Bronchial epithelial cell (primary cell): ENCODE results near the gene MYO5A. TPM values are rescaled to one million over a fixed set of nuclear protein-coding genes. Genes with fewer than 3 reads are reported as not detected.
A peak's percentile ranks its signal among the peaks of the same experiment; 100 is the strongest.

Experiments used
- DNase-seq: peaks from one replicate; pipeline ENCODE4 v3.0.0-alpha.2; 2010; ENCODE audit warnings: low read depth
- FAIRE-seq: peaks from 2 replicates; lab custom pipeline; 2011; peaks lifted over from hg19 to GRCh38; lab: Jason Lieb, UNC
- H3K27me3 ChIP-seq: 2 replicates; pipeline ENCODE4 v1.5.1; 2011; ENCODE audit warnings: low read length; ENCODE audit not compliant: control insufficient read depth, insufficient read depth
- H3K36me3 ChIP-seq: 2 replicates; pipeline ENCODE4 v1.5.1; 2011; ENCODE audit warnings: low read length; ENCODE audit not compliant: control insufficient read depth, insufficient read depth
- H3K4me3 ChIP-seq: 2 replicates; pipeline ENCODE4 v1.5.1; 2011; ENCODE audit warnings: mild to moderate bottlenecking, low read depth, low read length, control low read depth
- CTCF ChIP-seq: IDR thresholded peaks from 2 replicates; pipeline ENCODE4 v1.5.1; 2011; ENCODE audit warnings: mild to moderate bottlenecking, moderate library complexity, low read length, control low read depth, inconsistent platforms; ENCODE audit not compliant: insufficient read depth, severe bottlenecking
- total RNA-seq: library from RNA; depleted of rRNA; stranded (reverse); fragments of >200 nt; gene quantifications from 2 replicates; pipeline ENCODE4 v1.2.1, GENCODE V29; 2014

Gene MYO5A
- total RNA-seq, 1 donor from 2014 or later, result 29.5 TPM

- no peaks in the 10 kb centered on the region for H3K36me3 ChIP-seq
- FAIRE-seq (no peak), DNase-seq (peak; percentile 97)
- no peak for TF ChIP-seq CTCF
- no peak overlapping the region for H3K4me3 ChIP-seq
- H3K27me3 ChIP-seq, result no peaks in the 10 kb centered on the region
Measured at GRCh38 chr15:52523192-52523591, 5.5 kb downstream of the MYO5A start.

GRCh38 chr15:52521682-52522081, 7.0 kb downstream of the MYO5A start:
- no peak for DNase-seq
- TF ChIP-seq CTCF, result no peak
- Histone ChIP-seq H3K36me3 (no peaks in the 10 kb centered on the region), H3K27me3 (no peaks in the 10 kb centered on the region), H3K4me3 (no peak overlapping the region)
- FAIRE-seq, result no peak

GRCh38 chr15:52520421-52520820, 8.3 kb downstream of the MYO5A start:
- Histone ChIP-seq H3K36me3 (no peaks in the 10 kb centered on the region), H3K27me3 (no peaks in the 10 kb centered on the region), H3K4me3 (no peak overlapping the region)
- DNase-seq, result no peak
- TF ChIP-seq CTCF, result no peak
- FAIRE-seq, result no peak

GRCh38 chr15:52518487-52519371, 10.0 kb downstream of the MYO5A start:
- no peak for DNase-seq
- Histone ChIP-seq H3K36me3 (no peaks in the 10 kb centered on the region), H3K27me3 (no peaks in the 10 kb centered on the region), H3K4me3 (no peak overlapping the region)
- TF ChIP-seq CTCF, result no peak
- FAIRE-seq, result no peak

- FAIRE-seq, result no peak
- Histone ChIP-seq H3K36me3 (no peaks in the 10 kb centered on the region), H3K27me3 (no peaks in the 10 kb centered on the region), H3K4me3 (no peak overlapping the region)
- no peak for TF ChIP-seq CTCF
- DNase-seq, result no peak
Measured at GRCh38 chr15:52517014-52517413, 11.7 kb downstream of the MYO5A start.
